Measurements from ENCODE around the gene MAPK9.

DNA sequence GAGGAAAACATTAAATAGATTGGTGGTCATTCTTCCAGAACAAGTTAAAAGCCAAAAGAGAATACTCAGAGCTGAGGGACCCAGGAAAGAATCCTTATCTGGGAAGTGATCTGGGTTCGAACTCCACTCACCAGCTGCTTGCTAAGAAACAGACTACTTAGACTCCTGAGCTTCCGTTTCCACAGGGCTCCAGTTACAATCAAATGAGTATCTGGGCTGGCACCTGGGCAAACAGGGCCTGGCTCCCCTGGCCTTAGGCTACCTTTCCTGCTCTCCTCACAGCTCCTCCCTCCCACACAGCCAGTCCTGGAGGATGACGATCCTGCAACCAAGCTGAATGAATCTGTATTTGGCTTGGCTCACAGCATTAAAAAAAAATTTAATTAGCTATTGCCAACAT lies 2.5 kb downstream of the MAPK9 start:
- TF ChIP-seq, protein P1, sequence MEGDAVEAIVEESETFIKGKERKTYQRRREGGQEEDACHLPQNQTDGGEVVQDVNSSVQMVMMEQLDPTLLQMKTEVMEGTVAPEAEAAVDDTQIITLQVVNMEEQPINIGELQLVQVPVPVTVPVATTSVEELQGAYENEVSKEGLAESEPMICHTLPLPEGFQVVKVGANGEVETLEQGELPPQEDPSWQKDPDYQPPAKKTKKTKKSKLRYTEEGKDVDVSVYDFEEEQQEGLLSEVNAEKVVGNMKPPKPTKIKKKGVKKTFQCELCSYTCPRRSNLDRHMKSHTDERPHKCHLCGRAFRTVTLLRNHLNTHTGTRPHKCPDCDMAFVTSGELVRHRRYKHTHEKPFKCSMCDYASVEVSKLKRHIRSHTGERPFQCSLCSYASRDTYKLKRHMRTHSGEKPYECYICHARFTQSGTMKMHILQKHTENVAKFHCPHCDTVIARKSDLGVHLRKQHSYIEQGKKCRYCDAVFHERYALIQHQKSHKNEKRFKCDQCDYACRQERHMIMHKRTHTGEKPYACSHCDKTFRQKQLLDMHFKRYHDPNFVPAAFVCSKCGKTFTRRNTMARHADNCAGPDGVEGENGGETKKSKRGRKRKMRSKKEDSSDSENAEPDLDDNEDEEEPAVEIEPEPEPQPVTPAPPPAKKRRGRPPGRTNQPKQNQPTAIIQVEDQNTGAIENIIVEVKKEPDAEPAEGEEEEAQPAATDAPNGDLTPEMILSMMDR (IDR thresholded peaks at IDR 0.05 in 8 of 11, conservative IDR thresholded peaks at IDR 0.05 in 3 of 11) = no peak
- no peak for TF ChIP-seq POLR2AphosphoS5 (IDR thresholded peaks at IDR 0.05)
- TF ChIP-seq POLR2A (IDR thresholded peaks at IDR 0.05) = no peak

All from spleen (tissue), 7 donors.